GM12878 (cell line): Measurements from ENCODE around the gene ITGB5. TPM values are rescaled to one million over a fixed set of nuclear protein-coding genes. Genes with fewer than 3 reads are reported as not detected.

ENCODE experiments used
- ATAC-seq: fragments of 200-7000 bp; cut with Tn5 transposase; 3 replicates; pipeline ENCODE4 v1.9.1; 2020; ENCODE audit warnings: mild to moderate bottlenecking, moderate library complexity
- BruUV-seq: library from RNA; stranded (reverse); fragments of 400-500 nt; replicated peaks from 2 replicates; lab custom pipeline; 2021; lab: Mats Ljungman, UMichigan
- CTCF ChIA-PET: fragments of 300-600 bp; sonication (Branson Sonifier 250); formaldehyde crosslinking; extraction: SDS; loops from one replicate; lab custom pipeline; 2021; ENCODE audit warnings: inconsistent platforms; lab: Yijun Ruan, JAX
- POLR2A ChIA-PET: fragments of 350-600 bp; formaldehyde crosslinking; extraction: SDS; loops from one replicate; lab custom pipeline; 2021; ENCODE audit warnings: inconsistent platforms; lab: Charles Lee
- RAD21 ChIA-PET: fragments of 300-600 bp; sonication (Branson Sonifier 250); formaldehyde crosslinking; loops from one replicate; lab custom pipeline; 2023; ENCODE audit warnings: antibody characterized with exemption; ENCODE audit not compliant: unreplicated experiment; lab: Charles Lee
- SMC1A ChIA-PET: fragments of 300-600 bp; sonication (Branson Sonifier 250); formaldehyde crosslinking; loops from one replicate; lab custom pipeline; 2023; ENCODE audit not compliant: unreplicated experiment, uncharacterized antibody; lab: Charles Lee
- DNase-seq: peaks from one replicate; pipeline ENCODE4 v3.0.0-alpha.2; 2011; ENCODE audit warnings: low read depth, low spot score
- FAIRE-seq: peaks from 3 replicates; lab custom pipeline; 2011; peaks lifted over from hg19 to GRCh38; lab: Jason Lieb, UNC
- H2AFZ ChIP-seq: 2 replicates; pipeline ENCODE4 v1.6.0; 2011; ENCODE audit warnings: low read depth, low read length, control low read depth; ENCODE audit not compliant: control insufficient read depth
- H3K27ac ChIP-seq: 2 replicates; pipeline ENCODE4 v1.5.1; 2011; ENCODE audit warnings: control low read depth; ENCODE audit not compliant: control insufficient read depth, insufficient read depth
- H3K27me3 ChIP-seq, 2 experiments: replicated peaks in 1 of 2; 2 replicates each; pipeline versions ENCODE4 v1.6.0 to v1.6.1; 2011; ENCODE audit warnings: low read length in 1 of 2; ENCODE audit not compliant: control insufficient read depth in 2 of 2, insufficient read depth in 2 of 2
- H3K36me3 ChIP-seq, 2 experiments: 2 replicates each; pipeline ENCODE4 v1.5.1; 2011; ENCODE audit warnings: low read length in 1 of 2; ENCODE audit not compliant: control insufficient read depth in 2 of 2, insufficient read depth in 2 of 2
- H3K4me1 ChIP-seq: 2 replicates; pipeline ENCODE4 v1.6.1; 2011; ENCODE audit warnings: mild to moderate bottlenecking, low read length, moderate library complexity, mixed read lengths; ENCODE audit not compliant: control insufficient read depth, insufficient read depth
- H3K4me2 ChIP-seq: 2 replicates; pipeline ENCODE4 v1.6.0; 2011; ENCODE audit warnings: control low read depth; ENCODE audit not compliant: control insufficient read depth, insufficient read depth
- H3K4me3 ChIP-seq: fragments of 200-600 bp; sonication (generic); 2 replicates; pipeline ENCODE4 v1.5.1; 2016
- H3K79me2 ChIP-seq: 2 replicates; pipeline ENCODE4 v1.6.0; 2011; ENCODE audit warnings: low read length; ENCODE audit not compliant: control insufficient read depth, insufficient read depth
- H3K9ac ChIP-seq: 2 replicates; pipeline ENCODE4 v1.8.0; 2011; ENCODE audit warnings: low read length, control low read depth, mixed read lengths; ENCODE audit not compliant: control insufficient read depth, insufficient read depth
- H3K9me3 ChIP-seq: replicated peaks from 3 replicates; pipeline ENCODE4 v1.5.1; 2011; ENCODE audit warnings: mild to moderate bottlenecking, low read length; ENCODE audit not compliant: control insufficient read depth, insufficient read depth
- H4K20me1 ChIP-seq: 2 replicates; pipeline ENCODE4 v1.6.0; 2011; ENCODE audit not compliant: control insufficient read depth, insufficient read depth
- POLR2A ChIP-seq: IDR thresholded peaks from 2 replicates; pipeline ENCODE4 v1.6.1; 2011; ENCODE audit warnings: low read depth, mild to moderate bottlenecking, low read length
- YY1 ChIP-seq: IDR thresholded peaks from 2 replicates; pipeline ENCODE4 v1.6.1; 2011; ENCODE audit warnings: low read depth, mild to moderate bottlenecking, low read length
- WGBS: methylation state at CpG from one replicate; pipeline ENCODE4 v1.1.6; 2016; ENCODE audit warnings: low lambda C conversion rate; ENCODE audit not compliant: insufficient replicate concordance, insufficient coverage; ENCODE audit errors: missing lambda C conversion rate; 5-methylcytosine and 5-hydroxymethylcytosine counted together
- in situ Hi-C: fragments of 300-500 bp; cut with MboI; formaldehyde crosslinking; loops from 9 replicates; pipeline ENCODE4 v1.14.3; 2018; ENCODE audit warnings: mixed read lengths
- intact Hi-C: fragments of 100-400 bp; cut with micrococcal nuclease; formaldehyde crosslinking; loops from one replicate; pipeline ENCODE4 v1.14.2; 2022; ENCODE audit not compliant: unreplicated experiment
- polyA plus RNA-seq, 11 experiments: library from polyadenylated mRNA; depleted of rRNA in 4 of 11; unstranded in 6 of 11; stranded (reverse) in 5 of 11; fragments of >200 nt; fragmentation: Nextera tagmentation in 4 of 11; fragmentation: Illumina TruSeq in 1 of 11; extraction: Ambion mirVana in 4 of 11; extraction: Trizol in 1 of 11; gene quantifications; 1 replicate in 1 of 11; 2 replicates in 10 of 11; pipeline versions ENCODE4 v1.2.1 to v1.2.3, GENCODE V29; 2011 to 2016; ENCODE audit warnings: inconsistent platforms in 2 of 11, missing spikeins in 2 of 11, low read depth in 1 of 11
- total RNA-seq, 4 experiments: library from RNA; depleted of rRNA in 3 of 4; stranded (reverse); fragments of >200 nt in 3 of 4; fragmentation: Illumina TruSeq in 1 of 4; extraction: Trizol in 1 of 4; gene quantifications; 2 replicates each; pipeline versions ENCODE4 v1.2.1 to v1.2.3, GENCODE V29; 2013 to 2021
- TF ChIP-seq, protein P1 (sequence below): fragments of 450-650 bp; IDR thresholded peaks from 2 replicates; pipeline ENCODE4 v1.6.1; 2018; ENCODE audit warnings: borderline replicate concordance, mild to moderate bottlenecking; ENCODE audit not compliant: partially characterized antibody

ITGB5 gene
- total and polyA plus RNA-seq, 10 of the 15 experiments (the other 5 are each of a cell fraction or from before 2014, with no cell fraction given) = 0.05 to 10.0 (median 0.83) TPM; not detected in 2

DNA sequence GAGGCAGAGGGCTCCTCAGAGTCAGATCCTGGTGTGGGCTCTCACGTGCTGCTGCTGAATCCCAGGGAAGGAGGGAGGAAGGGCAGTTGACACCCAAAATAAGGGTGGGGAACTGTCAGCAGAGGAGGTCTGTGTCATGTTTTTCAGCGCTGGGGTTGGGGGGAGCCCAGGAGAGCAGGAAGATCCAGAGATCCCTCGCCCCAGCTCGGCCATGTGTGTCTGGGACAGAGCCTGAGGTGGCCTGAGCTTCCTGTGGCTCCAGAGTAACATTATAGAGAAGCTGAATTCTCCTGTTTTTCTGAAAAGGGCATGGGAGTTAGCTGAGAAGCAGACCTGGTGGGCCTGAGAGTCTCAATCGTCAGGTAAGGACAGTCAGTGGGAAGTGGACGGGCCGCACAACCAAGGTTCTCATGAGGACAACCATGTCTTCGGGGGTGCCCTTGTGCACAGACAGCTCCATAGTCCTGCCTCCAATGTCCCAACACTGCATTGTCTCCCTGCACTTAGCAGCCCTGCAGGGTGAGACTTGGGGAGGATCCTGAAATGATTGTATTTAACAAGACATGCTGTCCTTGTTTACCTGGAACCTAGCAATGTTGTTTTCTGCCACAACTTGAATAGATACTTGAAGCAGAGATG, 138.5 kb downstream of the ITGB5 start:
- in situ Hi-C loops = no loop called here
- Histone ChIP-seq H3K4me1 (no peaks in the 10 kb centered on the region), H3K27me3 (no peaks in the 10 kb centered on the region), H3K27ac (no peak overlapping the region), H3K9ac (no peak overlapping the region), H2AFZ (no peak overlapping the region), H4K20me1 (no peaks in the 10 kb centered on the region), H3K4me3 (no peak overlapping the region), H3K79me2 (no peaks in the 10 kb centered on the region), H3K4me2 (no peak overlapping the region), H3K9me3 (no peaks in the 10 kb centered on the region), H3K36me3 (peaks cover 5 to 9% of the 10 kb centered on the region in 2 experiments; a peak in 3 of 4 replicates)
- BruUV-seq = no TSS peak
- intact Hi-C loops = no loop called here
- DNase-seq = no peak
- RAD21 ChIA-PET = no interaction called here
- POLR2A ChIA-PET = interaction anchor here (1.5 kb wide), 1 partner anchor 18 kb away, joined by 3 read pairs; the partner anchor contains the start of gene UMPS
- SMC1A ChIA-PET = no interaction called here
- TF ChIP-seq, protein P1, sequence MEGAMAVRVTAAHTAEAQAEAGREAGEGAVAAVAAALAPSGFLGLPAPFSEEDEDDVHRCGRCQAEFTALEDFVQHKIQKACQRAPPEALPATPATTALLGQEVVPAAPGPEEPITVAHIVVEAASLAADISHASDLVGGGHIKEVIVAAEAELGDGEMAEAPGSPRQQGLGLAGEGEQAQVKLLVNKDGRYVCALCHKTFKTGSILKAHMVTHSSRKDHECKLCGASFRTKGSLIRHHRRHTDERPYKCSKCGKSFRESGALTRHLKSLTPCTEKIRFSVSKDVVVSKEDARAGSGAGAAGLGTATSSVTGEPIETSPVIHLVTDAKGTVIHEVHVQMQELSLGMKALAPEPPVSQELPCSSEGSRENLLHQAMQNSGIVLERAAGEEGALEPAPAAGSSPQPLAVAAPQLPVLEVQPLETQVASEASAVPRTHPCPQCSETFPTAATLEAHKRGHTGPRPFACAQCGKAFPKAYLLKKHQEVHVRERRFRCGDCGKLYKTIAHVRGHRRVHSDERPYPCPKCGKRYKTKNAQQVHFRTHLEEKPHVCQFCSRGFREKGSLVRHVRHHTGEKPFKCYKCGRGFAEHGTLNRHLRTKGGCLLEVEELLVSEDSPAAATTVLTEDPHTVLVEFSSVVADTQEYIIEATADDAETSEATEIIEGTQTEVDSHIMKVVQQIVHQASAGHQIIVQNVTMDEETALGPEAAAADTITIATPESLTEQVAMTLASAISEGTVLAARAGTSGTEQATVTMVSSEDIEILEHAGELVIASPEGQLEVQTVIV = no peak
- TF ChIP-seq YY1 (no peak), POLR2A (0 out of 2 replicates have a peak, but pooled peaks have one; percentile 36)
- no peak for ATAC-seq
- CTCF ChIA-PET = interaction anchor here (2.0 kb wide), 1 partner anchor 17 kb away, joined by 5 read pairs; no protein-coding TSS in a partner anchor
- WGBS = 95% methylated on average over 8 of the region's 8 CpGs
- FAIRE-seq = no peak
